OCI-LY3 (cell line): Measurements from ENCODE around the gene HEATR5B.

Source experiments
- CTCF ChIP-seq: fragments of 200-600, 300-600 bp; sonication (generic); IDR thresholded peaks from 2 replicates; pipeline ENCODE4 v1.5.1; 2014; ENCODE audit warnings: antibody characterized with exemption, low read length, low read depth
- EZH2phosphoT487 ChIP-seq: fragments of 200-600 bp; shearing (Covaris generic); IDR thresholded peaks from 2 replicates; pipeline ENCODE4 v1.6.1; 2018; ENCODE audit warnings: antibody characterized with exemption, mixed run types, low read depth

GRCh38 chr2:36967236-36967876 lies 116.8 kb downstream of the HEATR5B start:
- TF ChIP-seq CTCF: no peak
- TF ChIP-seq EZH2phosphoT487: no peak
